ENCODE measurements around the gene GTPBP4.

The GTPBP4 gene

DNA sequence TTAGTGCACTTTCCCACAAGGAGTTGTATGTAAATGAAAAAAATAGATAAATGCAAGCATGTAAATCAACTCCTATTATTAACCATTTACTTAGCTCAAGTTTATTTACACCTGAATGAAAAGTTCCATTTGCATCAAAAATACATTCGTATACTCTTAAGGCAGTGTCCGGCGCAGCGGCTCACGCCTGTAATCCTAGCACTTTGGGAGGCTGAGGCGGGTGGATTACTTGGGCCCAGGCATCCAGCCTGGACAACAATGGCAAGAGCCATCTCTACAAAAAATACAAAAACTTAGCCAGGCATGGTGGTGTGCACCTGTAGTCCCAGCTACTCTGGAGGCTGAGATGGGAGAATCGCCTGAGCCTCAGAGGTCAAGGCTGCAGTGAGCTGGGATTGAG is 41.6 kb downstream of the GTPBP4 start (continued):
- no peak for TF ChIP-seq ARNTL (CRISPR knock-in tag; IDR thresholded peaks at IDR 0.05; ENCODE audit: borderline replicate concordance, low read depth)

DNA sequence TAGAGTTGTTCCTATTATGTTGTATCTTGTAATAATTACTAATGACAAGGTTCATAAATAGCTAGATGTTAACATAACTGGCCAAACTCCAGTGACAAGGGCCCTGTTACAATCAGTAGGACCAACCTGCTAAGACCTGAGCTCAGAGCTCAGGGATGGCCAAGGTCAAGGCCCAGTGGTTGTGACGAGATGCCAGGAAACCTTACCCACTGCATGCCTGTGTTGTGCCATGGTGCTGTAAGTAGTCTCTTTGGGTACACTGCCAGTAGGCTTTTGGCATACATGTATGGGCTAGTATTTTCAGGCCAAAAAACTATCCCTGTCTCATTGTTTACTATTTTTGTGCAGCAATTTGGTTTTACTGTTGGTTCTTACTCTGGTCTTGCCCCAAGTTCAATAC is 45.4 kb downstream of the GTPBP4 start:
- no peak for ATAC-seq
- TF ChIP-seq ESRRG (CRISPR knock-in tag; IDR thresholded peaks at IDR 0.05), result no peak
- no peak for TF ChIP-seq OSR1 (CRISPR knock-in tag; IDR thresholded peaks at IDR 0.05)
- TF ChIP-seq, protein P1, sequence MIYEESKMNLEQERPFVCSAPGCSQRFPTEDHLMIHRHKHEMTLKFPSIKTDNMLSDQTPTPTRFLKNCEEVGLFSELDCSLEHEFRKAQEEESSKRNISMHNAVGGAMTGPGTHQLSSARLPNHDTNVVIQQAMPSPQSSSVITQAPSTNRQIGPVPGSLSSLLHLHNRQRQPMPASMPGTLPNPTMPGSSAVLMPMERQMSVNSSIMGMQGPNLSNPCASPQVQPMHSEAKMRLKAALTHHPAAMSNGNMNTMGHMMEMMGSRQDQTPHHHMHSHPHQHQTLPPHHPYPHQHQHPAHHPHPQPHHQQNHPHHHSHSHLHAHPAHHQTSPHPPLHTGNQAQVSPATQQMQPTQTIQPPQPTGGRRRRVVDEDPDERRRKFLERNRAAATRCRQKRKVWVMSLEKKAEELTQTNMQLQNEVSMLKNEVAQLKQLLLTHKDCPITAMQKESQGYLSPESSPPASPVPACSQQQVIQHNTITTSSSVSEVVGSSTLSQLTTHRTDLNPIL (CRISPR knock-in tag; IDR thresholded peaks at IDR 0.05; ENCODE audit: low read depth), result no peak
- TF ChIP-seq GLIS3 (CRISPR knock-in tag; IDR thresholded peaks at IDR 0.05), result no peak
- no peak for TF ChIP-seq ZNF565 (CRISPR knock-in tag; conservative IDR thresholded peaks at IDR 0.05; ENCODE audit: low read depth)
- TF ChIP-seq, protein P2, sequence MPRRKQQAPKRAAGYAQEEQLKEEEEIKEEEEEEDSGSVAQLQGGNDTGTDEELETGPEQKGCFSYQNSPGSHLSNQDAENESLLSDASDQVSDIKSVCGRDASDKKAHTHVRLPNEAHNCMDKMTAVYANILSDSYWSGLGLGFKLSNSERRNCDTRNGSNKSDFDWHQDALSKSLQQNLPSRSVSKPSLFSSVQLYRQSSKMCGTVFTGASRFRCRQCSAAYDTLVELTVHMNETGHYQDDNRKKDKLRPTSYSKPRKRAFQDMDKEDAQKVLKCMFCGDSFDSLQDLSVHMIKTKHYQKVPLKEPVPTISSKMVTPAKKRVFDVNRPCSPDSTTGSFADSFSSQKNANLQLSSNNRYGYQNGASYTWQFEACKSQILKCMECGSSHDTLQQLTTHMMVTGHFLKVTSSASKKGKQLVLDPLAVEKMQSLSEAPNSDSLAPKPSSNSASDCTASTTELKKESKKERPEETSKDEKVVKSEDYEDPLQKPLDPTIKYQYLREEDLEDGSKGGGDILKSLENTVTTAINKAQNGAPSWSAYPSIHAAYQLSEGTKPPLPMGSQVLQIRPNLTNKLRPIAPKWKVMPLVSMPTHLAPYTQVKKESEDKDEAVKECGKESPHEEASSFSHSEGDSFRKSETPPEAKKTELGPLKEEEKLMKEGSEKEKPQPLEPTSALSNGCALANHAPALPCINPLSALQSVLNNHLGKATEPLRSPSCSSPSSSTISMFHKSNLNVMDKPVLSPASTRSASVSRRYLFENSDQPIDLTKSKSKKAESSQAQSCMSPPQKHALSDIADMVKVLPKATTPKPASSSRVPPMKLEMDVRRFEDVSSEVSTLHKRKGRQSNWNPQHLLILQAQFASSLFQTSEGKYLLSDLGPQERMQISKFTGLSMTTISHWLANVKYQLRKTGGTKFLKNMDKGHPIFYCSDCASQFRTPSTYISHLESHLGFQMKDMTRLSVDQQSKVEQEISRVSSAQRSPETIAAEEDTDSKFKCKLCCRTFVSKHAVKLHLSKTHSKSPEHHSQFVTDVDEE (CRISPR knock-in tag; IDR thresholded peaks at IDR 0.05), result no peak
- TF ChIP-seq, protein P3, sequence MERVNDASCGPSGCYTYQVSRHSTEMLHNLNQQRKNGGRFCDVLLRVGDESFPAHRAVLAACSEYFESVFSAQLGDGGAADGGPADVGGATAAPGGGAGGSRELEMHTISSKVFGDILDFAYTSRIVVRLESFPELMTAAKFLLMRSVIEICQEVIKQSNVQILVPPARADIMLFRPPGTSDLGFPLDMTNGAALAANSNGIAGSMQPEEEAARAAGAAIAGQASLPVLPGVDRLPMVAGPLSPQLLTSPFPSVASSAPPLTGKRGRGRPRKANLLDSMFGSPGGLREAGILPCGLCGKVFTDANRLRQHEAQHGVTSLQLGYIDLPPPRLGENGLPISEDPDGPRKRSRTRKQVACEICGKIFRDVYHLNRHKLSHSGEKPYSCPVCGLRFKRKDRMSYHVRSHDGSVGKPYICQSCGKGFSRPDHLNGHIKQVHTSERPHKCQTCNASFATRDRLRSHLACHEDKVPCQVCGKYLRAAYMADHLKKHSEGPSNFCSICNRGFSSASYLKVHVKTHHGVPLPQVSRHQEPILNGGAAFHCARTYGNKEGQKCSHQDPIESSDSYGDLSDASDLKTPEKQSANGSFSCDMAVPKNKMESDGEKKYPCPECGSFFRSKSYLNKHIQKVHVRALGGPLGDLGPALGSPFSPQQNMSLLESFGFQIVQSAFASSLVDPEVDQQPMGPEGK (CRISPR knock-in tag; IDR thresholded peaks at IDR 0.05; ENCODE audit: borderline replicate concordance), result no peak
- no peak for TF ChIP-seq TOX (CRISPR knock-in tag; IDR thresholded peaks at IDR 0.05; ENCODE audit: borderline replicate concordance)
- TF ChIP-seq ZNF70 (CRISPR knock-in tag; IDR thresholded peaks at IDR 0.05), result no peak

DNA sequence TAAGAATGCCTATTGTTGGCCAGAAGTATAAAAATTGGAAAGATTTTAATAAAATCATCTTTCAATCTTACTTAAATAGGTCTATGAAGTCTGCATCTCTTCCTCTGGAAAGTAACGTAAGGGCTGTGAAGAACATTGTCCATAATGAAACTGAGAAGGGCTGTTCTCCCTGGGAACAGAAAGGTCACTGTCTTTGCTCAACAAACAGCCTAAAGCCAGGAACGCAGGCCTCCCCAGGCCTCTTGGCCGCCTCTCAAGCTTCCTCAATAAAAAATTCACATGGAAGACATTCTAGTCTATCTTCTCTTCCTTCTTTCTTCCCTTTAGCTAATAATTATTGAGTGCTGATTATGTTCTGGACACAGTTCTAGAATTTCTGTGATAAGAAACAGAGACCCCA is 46.5 kb downstream of the GTPBP4 start:
- ATAC-seq, result no peak
- TF ChIP-seq, protein P4, sequence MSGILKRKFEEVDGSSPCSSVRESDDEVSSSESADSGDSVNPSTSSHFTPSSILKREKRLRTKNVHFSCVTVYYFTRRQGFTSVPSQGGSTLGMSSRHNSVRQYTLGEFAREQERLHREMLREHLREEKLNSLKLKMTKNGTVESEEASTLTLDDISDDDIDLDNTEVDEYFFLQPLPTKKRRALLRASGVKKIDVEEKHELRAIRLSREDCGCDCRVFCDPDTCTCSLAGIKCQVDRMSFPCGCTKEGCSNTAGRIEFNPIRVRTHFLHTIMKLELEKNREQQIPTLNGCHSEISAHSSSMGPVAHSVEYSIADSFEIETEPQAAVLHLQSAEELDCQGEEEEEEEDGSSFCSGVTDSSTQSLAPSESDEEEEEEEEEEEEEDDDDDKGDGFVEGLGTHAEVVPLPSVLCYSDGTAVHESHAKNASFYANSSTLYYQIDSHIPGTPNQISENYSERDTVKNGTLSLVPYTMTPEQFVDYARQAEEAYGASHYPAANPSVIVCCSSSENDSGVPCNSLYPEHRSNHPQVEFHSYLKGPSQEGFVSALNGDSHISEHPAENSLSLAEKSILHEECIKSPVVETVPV (CRISPR knock-in tag; IDR thresholded peaks at IDR 0.05), result no peak
- TF ChIP-seq BACH2 (CRISPR knock-in tag; IDR thresholded peaks at IDR 0.05; ENCODE audit: borderline replicate concordance) (no peak), ESRRG (CRISPR knock-in tag; IDR thresholded peaks at IDR 0.05) (no peak), TOX (CRISPR knock-in tag; IDR thresholded peaks at IDR 0.05; ENCODE audit: borderline replicate concordance) (no peak), PPARA (CRISPR knock-in tag; IDR thresholded peaks at IDR 0.05; ENCODE audit: borderline replicate concordance) (no peak), ZNF565 (CRISPR knock-in tag; conservative IDR thresholded peaks at IDR 0.05; ENCODE audit: low read depth) (no peak), ZC3H10 (CRISPR knock-in tag; IDR thresholded peaks at IDR 0.05) (no peak), ZNF70 (CRISPR knock-in tag; IDR thresholded peaks at IDR 0.05) (no peak), ARNTL (CRISPR knock-in tag; IDR thresholded peaks at IDR 0.05; ENCODE audit: borderline replicate concordance, low read depth) (no peak), ZFP30 (CRISPR knock-in tag; IDR thresholded peaks at IDR 0.05) (no peak)
- TF ChIP-seq, protein P5, sequence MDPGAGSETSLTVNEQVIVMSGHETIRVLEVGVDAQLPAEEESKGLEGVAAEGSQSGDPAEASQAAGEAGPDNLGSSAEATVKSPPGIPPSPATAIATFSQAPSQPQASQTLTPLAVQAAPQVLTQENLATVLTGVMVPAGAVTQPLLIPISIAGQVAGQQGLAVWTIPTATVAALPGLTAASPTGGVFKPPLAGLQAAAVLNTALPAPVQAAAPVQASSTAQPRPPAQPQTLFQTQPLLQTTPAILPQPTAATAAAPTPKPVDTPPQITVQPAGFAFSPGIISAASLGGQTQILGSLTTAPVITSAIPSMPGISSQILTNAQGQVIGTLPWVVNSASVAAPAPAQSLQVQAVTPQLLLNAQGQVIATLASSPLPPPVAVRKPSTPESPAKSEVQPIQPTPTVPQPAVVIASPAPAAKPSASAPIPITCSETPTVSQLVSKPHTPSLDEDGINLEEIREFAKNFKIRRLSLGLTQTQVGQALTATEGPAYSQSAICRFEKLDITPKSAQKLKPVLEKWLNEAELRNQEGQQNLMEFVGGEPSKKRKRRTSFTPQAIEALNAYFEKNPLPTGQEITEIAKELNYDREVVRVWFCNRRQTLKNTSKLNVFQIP (CRISPR knock-in tag; IDR thresholded peaks at IDR 0.05; ENCODE audit: borderline replicate concordance, low read depth), result no peak
- TF ChIP-seq, protein P1 (CRISPR knock-in tag; IDR thresholded peaks at IDR 0.05; ENCODE audit: low read depth), result no peak

DNA sequence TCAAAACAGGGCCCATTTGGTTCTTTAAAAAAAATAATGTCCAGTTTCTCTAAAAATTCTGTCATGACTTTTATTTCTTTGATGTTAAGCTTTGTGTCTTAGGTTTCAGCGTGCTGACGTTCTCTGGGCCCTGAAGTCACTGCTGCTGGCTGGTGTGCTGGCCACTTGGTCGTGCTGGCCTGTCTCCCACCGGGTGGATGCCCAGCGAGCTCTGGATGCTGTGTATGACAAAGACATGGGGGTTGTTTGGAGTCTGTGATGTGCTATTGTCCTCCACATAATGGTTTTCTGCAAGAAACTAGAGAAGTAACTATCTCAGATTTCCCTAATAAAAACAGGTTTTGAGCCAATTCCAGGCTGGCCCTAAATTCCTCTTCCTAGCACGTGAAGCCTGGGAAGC is 47.0 kb downstream of the GTPBP4 start:
- TF ChIP-seq SNAI2 (CRISPR knock-in tag; IDR thresholded peaks at IDR 0.05) (no peak), TOX (CRISPR knock-in tag; IDR thresholded peaks at IDR 0.05; ENCODE audit: borderline replicate concordance) (no peak), TCF4 (CRISPR knock-in tag; IDR thresholded peaks at IDR 0.05; ENCODE audit: borderline replicate concordance) (no peak), ARNTL (CRISPR knock-in tag; IDR thresholded peaks at IDR 0.05; ENCODE audit: borderline replicate concordance, low read depth) (no peak), RARB (CRISPR knock-in tag; IDR thresholded peaks at IDR 0.05) (no peak)
- TF ChIP-seq, protein P4 (CRISPR knock-in tag; IDR thresholded peaks at IDR 0.05), result no peak
- TF ChIP-seq, protein P1 (CRISPR knock-in tag; IDR thresholded peaks at IDR 0.05; ENCODE audit: low read depth), result no peak
- TF ChIP-seq, protein P5 (CRISPR knock-in tag; IDR thresholded peaks at IDR 0.05; ENCODE audit: borderline replicate concordance, low read depth), result no peak

More for the DNA sequence above, 47.0 kb downstream of the GTPBP4 start:
- ATAC-seq, result no peak

Data from SK-N-SH treated with all-trans-retinoic acid at 6 μM for 48 hours (cell line).